Measurements from ENCODE around the gene CTSO. TPM values are rescaled to one million over a fixed set of nuclear protein-coding genes. Genes with fewer than 3 reads are reported as not detected.

CTSO gene
- total RNA-seq, 1 donor from 2014 or later: 3.7 TPM

DNA sequence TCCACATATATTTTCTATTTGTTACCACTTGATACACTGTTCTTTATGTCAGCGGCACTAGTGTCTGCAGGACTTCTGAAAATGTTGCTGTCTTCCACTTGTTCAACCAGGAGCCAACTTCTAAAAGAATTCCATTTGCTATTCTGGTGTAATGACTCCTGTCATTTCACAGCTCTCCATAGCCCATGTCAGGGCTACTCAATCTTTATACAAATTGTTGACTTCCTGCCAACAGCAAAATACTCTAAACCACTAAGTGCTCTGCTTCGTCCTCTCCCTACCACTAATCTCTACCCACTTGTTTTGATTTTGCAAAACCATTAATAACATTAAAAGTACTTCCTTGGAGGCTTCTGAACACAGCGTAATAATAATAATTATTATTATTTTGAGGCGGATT lies 7.2 kb downstream of the CTSO start:
- no peak for DNase-seq (ENCODE audit: low spot score, unreplicated experiment)
- H3K36me3 Mint-ChIP-seq (ENCODE audit: insufficient read depth): no peaks in the 10 kb centered on the region
- H3K27ac Mint-ChIP-seq: no peak overlapping the region
- peaks cover 7% of the 10 kb centered on the region for H3K4me1 Mint-ChIP-seq (ENCODE audit: low read depth)
- H3K9me3 Mint-ChIP-seq (ENCODE audit: low read depth): no peaks in the 10 kb centered on the region
- no peak overlapping the region for H3K4me3 Mint-ChIP-seq (ENCODE audit: low read depth)
- no peaks in the 10 kb centered on the region for H3K27me3 Mint-ChIP-seq
- TF ChIP-seq CTCF (IDR thresholded peaks at IDR 0.05; ENCODE audit: unreplicated experiment): no peak

- no peaks in the 10 kb centered on the region for H3K27me3 Mint-ChIP-seq
- H3K9me3 Mint-ChIP-seq (ENCODE audit: low read depth): no peaks in the 10 kb centered on the region
- H3K27ac Mint-ChIP-seq: no peak overlapping the region
- TF ChIP-seq CTCF (IDR thresholded peaks at IDR 0.05; ENCODE audit: unreplicated experiment): no peak
- no peak for DNase-seq (ENCODE audit: low spot score, unreplicated experiment)
- H3K4me1 Mint-ChIP-seq (ENCODE audit: low read depth): peaks cover 7% of the 10 kb centered on the region
- H3K36me3 Mint-ChIP-seq (ENCODE audit: insufficient read depth): no peaks in the 10 kb centered on the region
- H3K4me3 Mint-ChIP-seq (ENCODE audit: low read depth): no peak overlapping the region
These were observed 9.2 kb downstream of the CTSO start for GRCh38 chr4:155944516-155944915.

GRCh38 chr4:155943605-155944291 lies 9.9 kb downstream of the CTSO start:
- Mint-ChIP-seq H3K9me3 (ENCODE audit: low read depth) (no peaks in the 10 kb centered on the region), H3K36me3 (ENCODE audit: insufficient read depth) (no peaks in the 10 kb centered on the region), H3K27ac (no peak overlapping the region), H3K4me3 (ENCODE audit: low read depth) (no peak overlapping the region), H3K4me1 (ENCODE audit: low read depth) (peaks cover 7% of the 10 kb centered on the region), H3K27me3 (no peaks in the 10 kb centered on the region)
- no peak for DNase-seq (ENCODE audit: low spot score, unreplicated experiment)
- no peak for TF ChIP-seq CTCF (IDR thresholded peaks at IDR 0.05; ENCODE audit: unreplicated experiment)

DNA sequence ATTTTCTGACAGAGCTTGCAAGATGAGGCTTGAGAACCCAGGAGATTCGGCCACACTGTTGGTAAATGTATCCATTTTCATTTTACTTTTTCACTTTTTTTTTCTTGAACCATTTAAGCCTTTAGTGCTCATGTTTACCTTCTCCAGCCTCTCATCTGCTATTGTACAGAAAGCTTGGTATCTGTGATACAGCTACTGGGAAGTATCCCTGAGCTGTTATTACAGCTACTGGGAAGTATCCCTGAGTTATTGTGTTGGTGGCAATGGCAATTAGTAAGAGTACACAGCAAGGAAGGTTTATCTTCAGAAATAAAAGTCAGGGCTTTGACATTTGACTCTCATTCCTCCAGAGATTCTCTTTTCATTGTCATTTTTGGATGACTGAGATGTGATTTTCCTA lies 11.8 kb downstream of the CTSO start:
- H3K27me3 Mint-ChIP-seq: no peaks in the 10 kb centered on the region
- TF ChIP-seq CTCF (IDR thresholded peaks at IDR 0.05; ENCODE audit: unreplicated experiment): no peak
- peaks cover 7% of the 10 kb centered on the region for H3K4me1 Mint-ChIP-seq (ENCODE audit: low read depth)

GRCh38 chr4:155941085-155941790 lies 12.4 kb downstream of the CTSO start:
- H3K27me3 Mint-ChIP-seq: no peaks in the 10 kb centered on the region
- no peak overlapping the region for H3K27ac Mint-ChIP-seq
- no peak for TF ChIP-seq CTCF (IDR thresholded peaks at IDR 0.05; ENCODE audit: unreplicated experiment)
- H3K4me3 Mint-ChIP-seq (ENCODE audit: low read depth): no peak overlapping the region
- H3K4me1 Mint-ChIP-seq (ENCODE audit: low read depth): peaks cover 7% of the 10 kb centered on the region
- no peaks in the 10 kb centered on the region for H3K36me3 Mint-ChIP-seq (ENCODE audit: insufficient read depth)
- no peak for DNase-seq (ENCODE audit: low spot score, unreplicated experiment)
- no peaks in the 10 kb centered on the region for H3K9me3 Mint-ChIP-seq (ENCODE audit: low read depth)

More for the DNA sequence above, 11.8 kb downstream of the CTSO start:
- Mint-ChIP-seq H3K9me3 (ENCODE audit: low read depth) (no peaks in the 10 kb centered on the region), H3K4me3 (ENCODE audit: low read depth) (no peak overlapping the region), H3K36me3 (ENCODE audit: insufficient read depth) (no peaks in the 10 kb centered on the region), H3K27ac (no peak overlapping the region)
- DNase-seq (ENCODE audit: low spot score, unreplicated experiment): no peak
